ENCODE measurements around the gene PLEKHF1. TPM values are rescaled to one million over a fixed set of nuclear protein-coding genes. Genes with fewer than 3 reads are reported as not detected.

Gene PLEKHF1
- total RNA-seq, 4 donors from 2014 or later: 13.1 to 18.1 (median 17.2) TPM

DNA sequence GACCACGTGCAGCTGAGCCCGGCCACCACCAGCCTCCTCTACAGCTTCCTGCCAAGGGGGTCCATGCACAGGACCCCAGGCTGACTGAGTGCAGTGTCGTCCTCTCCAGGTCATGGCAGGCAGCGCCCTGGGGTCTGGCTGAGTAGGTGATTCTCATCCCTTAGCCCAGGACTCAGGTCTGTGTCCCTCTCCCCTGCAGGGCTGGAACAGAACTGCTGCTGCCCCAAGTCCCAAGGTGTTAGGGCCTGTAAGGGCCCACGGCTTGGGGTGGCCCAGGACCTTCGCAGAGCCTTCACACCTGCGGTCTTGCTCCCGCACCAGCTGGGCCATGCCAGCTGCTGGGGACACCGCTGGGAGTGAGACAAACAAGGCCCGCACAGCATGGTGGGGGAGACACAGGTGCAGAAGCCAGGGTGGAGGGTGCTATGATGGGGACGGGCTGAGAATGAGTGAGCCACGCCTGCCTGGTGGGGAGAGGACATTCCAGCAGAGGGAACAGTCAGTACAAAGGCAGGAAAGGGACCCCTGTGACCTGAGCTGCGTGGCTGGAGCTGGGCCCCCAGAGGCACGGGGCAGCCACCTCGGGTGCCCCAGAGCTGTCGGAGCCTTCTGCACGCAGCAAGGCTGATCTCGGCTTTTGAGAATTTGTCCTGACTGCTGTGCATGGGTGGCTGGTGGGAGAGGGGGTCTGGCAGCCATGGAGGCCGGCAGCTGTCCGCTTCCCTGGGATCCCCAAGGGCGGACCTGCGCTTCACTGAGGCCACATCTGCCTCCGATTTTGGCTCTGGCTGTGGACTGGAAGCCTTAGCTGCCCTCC lies 11.9 kb downstream of the PLEKHF1 start:
- H3K4me3 ChIP-seq (ENCODE audit: low read depth, poor library complexity, severe bottlenecking): no peak overlapping the region
- TF ChIP-seq POLR2A (IDR thresholded peaks at IDR 0.05): no peak
- TF ChIP-seq, protein P1, sequence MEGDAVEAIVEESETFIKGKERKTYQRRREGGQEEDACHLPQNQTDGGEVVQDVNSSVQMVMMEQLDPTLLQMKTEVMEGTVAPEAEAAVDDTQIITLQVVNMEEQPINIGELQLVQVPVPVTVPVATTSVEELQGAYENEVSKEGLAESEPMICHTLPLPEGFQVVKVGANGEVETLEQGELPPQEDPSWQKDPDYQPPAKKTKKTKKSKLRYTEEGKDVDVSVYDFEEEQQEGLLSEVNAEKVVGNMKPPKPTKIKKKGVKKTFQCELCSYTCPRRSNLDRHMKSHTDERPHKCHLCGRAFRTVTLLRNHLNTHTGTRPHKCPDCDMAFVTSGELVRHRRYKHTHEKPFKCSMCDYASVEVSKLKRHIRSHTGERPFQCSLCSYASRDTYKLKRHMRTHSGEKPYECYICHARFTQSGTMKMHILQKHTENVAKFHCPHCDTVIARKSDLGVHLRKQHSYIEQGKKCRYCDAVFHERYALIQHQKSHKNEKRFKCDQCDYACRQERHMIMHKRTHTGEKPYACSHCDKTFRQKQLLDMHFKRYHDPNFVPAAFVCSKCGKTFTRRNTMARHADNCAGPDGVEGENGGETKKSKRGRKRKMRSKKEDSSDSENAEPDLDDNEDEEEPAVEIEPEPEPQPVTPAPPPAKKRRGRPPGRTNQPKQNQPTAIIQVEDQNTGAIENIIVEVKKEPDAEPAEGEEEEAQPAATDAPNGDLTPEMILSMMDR (IDR thresholded peaks at IDR 0.05): no peak
- DNase-seq (ENCODE audit: low spot score in 2 of 2): peak in 1 of 2 donors; percentile 83
- WGBS, 2 donors: 88 to 89% methylated on average over 21 to 22 of the region's 23 CpGs
- intact Hi-C loops (cut with DNase I; ENCODE audit: low total_unique reads): no loop called here

DNA sequence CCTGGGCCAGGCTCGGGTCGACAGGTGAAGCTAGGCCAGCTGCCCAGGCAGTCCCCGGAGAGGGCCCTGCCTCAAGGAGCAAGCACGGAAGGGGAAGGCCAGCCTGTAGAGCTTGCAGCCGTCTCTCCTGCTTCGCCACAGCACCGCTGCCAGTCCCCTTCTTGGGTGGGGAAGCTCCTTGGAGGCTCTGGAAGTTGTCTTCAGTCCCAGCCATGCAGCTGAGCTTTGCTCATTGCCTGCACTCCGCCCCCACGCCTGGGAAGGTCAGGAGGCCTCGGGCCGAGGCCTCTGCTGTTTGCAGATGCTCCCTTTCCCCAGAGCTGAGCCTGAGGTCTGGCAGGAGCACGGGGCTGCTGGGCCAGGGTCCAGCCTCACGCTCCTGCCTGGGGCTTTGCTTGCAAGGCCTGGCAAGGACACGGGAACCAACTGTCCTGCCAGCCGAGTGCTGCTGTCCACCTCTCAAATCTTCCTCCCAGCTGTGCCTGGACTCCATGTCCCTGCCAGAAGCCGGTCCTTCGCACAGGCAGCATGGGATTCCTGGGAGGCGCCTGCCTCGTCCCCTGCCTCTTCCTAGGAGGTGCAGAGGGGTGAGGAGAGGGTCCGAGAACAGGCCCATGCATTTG lies 13.3 kb downstream of the PLEKHF1 start:
- no peak overlapping the region for H3K4me3 ChIP-seq (ENCODE audit: low read depth, poor library complexity, severe bottlenecking)
- no peak for TF ChIP-seq POLR2A (IDR thresholded peaks at IDR 0.05)
- TF ChIP-seq, protein P1 (IDR thresholded peaks at IDR 0.05): no peak
- 72 to 73% methylated on average over 12 to 16 of the region's 20 CpGs for WGBS, 2 donors
- intact Hi-C loops (cut with DNase I; ENCODE audit: low total_unique reads): no loop called here
- peak in 1 of 2 donors; percentile 68 for DNase-seq (ENCODE audit: low spot score in 2 of 2)

DNA sequence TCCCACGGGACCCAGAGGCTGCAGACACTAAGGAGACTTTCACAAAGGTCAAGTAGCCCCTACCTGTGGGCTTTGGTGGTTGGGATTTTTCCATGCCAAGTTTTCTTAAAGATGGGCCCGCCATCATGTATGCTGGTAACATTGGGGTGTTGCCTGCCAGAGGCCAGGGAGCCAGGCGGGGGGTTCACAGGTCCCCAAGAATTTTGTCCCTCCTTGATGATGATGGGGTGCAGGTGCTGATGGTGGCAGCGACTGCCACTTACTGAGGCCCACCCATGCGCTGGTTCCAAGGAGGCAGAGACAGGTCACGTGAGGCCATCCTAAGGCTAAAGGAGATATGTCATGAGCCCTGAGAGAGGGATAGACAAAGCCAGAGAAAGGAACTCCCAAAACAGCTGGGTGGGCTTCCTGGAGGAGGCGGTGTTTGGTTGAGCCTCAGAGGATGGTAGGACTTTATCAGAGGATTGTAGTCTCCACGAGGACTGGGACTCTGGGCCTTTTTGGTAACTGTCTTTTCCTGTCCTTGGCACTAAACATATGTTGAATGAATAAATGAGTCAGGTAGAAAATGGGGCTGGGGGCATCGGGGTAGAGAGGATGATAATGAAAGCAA lies 14.4 kb downstream of the PLEKHF1 start:
- intact Hi-C loops (cut with DNase I; ENCODE audit: low total_unique reads): no loop called here
- no peak overlapping the region for H3K4me3 ChIP-seq (ENCODE audit: low read depth, poor library complexity, severe bottlenecking)
- DNase-seq (ENCODE audit: low spot score in 2 of 2): no peak
- 88 to 91% methylated on average over 9 of the region's 9 CpGs for WGBS, 2 donors
- no peak for TF ChIP-seq POLR2A (IDR thresholded peaks at IDR 0.05)
- TF ChIP-seq, protein P1 (IDR thresholded peaks at IDR 0.05): no peak

DNA sequence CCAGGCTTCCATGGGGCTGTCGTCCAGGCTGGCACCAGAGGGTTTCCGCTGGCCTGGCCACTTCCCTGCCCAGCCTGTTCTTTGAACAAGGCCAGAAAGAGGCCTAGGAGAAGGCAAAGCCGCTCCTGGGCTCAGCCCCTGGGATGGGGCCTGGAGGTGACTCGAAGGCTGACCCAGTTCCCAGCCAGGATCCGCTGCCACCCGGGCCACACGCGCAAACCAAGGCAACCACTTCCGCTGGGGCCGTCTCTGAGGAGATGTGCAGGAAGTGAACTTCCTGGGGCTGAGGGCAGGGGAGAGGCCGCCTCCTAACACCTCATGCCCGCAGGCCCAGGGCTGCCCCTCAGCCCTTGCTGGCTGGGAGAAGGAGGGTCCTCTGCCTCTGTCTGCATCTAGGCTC lies 15.2 kb downstream of the PLEKHF1 start:
- TF ChIP-seq, protein P1 (IDR thresholded peaks at IDR 0.05): no peak
- TF ChIP-seq POLR2A (IDR thresholded peaks at IDR 0.05): no peak
- 45 to 69% methylated on average over 12 of the region's 12 CpGs for WGBS, 2 donors
- intact Hi-C loops (cut with DNase I; ENCODE audit: low total_unique reads): no loop called here
- no peak for DNase-seq (ENCODE audit: low spot score in 2 of 2)
- H3K4me3 ChIP-seq (ENCODE audit: low read depth, poor library complexity, severe bottlenecking): no peak overlapping the region

DNA sequence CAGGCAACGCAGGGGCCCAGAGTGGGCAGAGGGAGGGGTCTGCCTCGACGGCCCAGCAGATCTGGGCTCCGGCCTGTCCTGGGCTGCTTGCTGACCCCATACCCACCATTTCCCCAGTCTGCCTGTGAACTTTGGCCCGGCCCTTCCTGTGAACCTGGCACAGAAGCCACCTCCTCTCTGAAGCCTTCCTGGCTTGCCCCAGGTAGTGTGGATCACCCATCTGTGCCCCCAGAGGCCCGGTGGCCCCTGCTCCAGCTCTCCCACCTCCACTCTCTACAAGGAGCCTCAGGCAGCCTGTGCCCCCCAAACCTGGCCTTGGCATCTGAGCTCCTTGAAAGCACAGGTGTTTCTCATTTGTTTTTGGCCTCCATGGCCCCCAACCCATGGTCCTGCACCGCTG lies 15.7 kb downstream of the PLEKHF1 start:
- no peak overlapping the region for H3K4me3 ChIP-seq (ENCODE audit: low read depth, poor library complexity, severe bottlenecking)
- intact Hi-C loops (cut with DNase I; ENCODE audit: low total_unique reads): no loop called here
- 82 to 85% methylated on average over 5 to 7 of the region's 7 CpGs for WGBS, 2 donors
- DNase-seq (ENCODE audit: low spot score in 2 of 2): no peak
- no peak for TF ChIP-seq POLR2A (IDR thresholded peaks at IDR 0.05)

Data from lower leg skin (tissue), 4 donors.